Ovary (tissue), 9 donors: Measurements from ENCODE around the gene DUS4L. TPM values are rescaled to one million over a fixed set of nuclear protein-coding genes. Genes with fewer than 3 reads are reported as not detected.

Experiments
- DNase-seq, 5 donors: peaks; one replicate each; pipeline ENCODE4 v3.0.0-alpha.2; 2019 to 2020
- H3K27ac ChIP-seq, 2 donors: fragments of 200-600 bp; one replicate each; pipeline versions ENCODE4 v1.5.1 to v1.8.0; 2019 to 2022
- H3K27me3 ChIP-seq: fragments of 200-600 bp; one replicate; pipeline ENCODE4 v1.8.0; 2022
- H3K36me3 ChIP-seq: fragments of 200-600 bp; sonication (generic); one replicate; pipeline ENCODE4 v1.5.1; 2019
- H3K4me1 ChIP-seq: one replicate; pipeline ENCODE4 v1.8.1; 2013; ENCODE audit warnings: mild to moderate bottlenecking, moderate library complexity; ENCODE audit not compliant: insufficient read depth
- H3K4me3 ChIP-seq: fragments of 200-600 bp; sonication (generic); one replicate; pipeline ENCODE4 v1.5.1; 2017
- H3K9me3 ChIP-seq, 2 donors: fragments of 200-600 bp in 1 of 2; sonication (generic) in 1 of 2; one replicate each; pipeline versions ENCODE4 v1.5.1 to v1.8.1; 2013 to 2019; ENCODE audit warnings: mild to moderate bottlenecking in 1 of 2, moderate library complexity in 1 of 2
- CTCF ChIP-seq, 3 donors: fragments of 450-650 bp in 2 of 3; fragments of 200-600 bp in 1 of 3; IDR thresholded peaks; one replicate each; pipeline versions ENCODE4 v1.5.1 to v1.8.0; 2016 to 2022; ENCODE audit warnings: antibody characterized with exemption in 3 of 3, mild to moderate bottlenecking in 1 of 3
- EP300 ChIP-seq: sonication (generic); formaldehyde crosslinking; IDR thresholded peaks from one replicate; pipeline ENCODE4 v1.6.1; 2017; ENCODE audit warnings: antibody characterized with exemption
- POLR2A ChIP-seq: fragments of 450-650 bp; IDR thresholded peaks from one replicate; pipeline ENCODE4 v1.6.1; 2017; ENCODE audit warnings: antibody characterized with exemption, mild to moderate bottlenecking, moderate library complexity
- whole genome bisulfite sequencing, 3 donors: extraction: QIAGEN DNeasy Blood & Tissue Kit in 1 of 3; methylation state at CpG; one replicate each; pipeline versions ENCODE4 v1.1.5 to v1.1.7; 2013 to 2017; 5-methylcytosine and 5-hydroxymethylcytosine counted together
- intact Hi-C, 4 donors: fragments of 100-400 bp; cut with DNase I; formaldehyde crosslinking; loops; one replicate each; pipeline versions ENCODE4 v1.11.0 to v1.15.1; 2022 to 2023
- polyA plus RNA-seq, 2 donors: library from polyadenylated mRNA; stranded (reverse); fragments of 200-250 nt in 1 of 2; fragments of 350-450 nt in 1 of 2; fragmentation: Illumina TruSeq in 1 of 2; extraction: RNeasy Lipid Tissue Mini Kit (QIAGEN cat#74804) in 1 of 2; gene quantifications; one replicate each; pipeline ENCODE4 v1.2.3, GENCODE V29; 2013 to 2014
- total RNA-seq, 7 donors: library from RNA; depleted of rRNA in 2 of 7; stranded (reverse); fragments of >200 nt in 2 of 7; fragmentation: NEBNext Ultra II Directional in 3 of 7; extraction: Animal tissue kit (Norgen Biotek cat#: 25700) in 3 of 7; gene quantifications; one replicate each; pipeline versions ENCODE4 v1.1.0 to v1.2.4, GENCODE V29; 2016 to 2023
- donor health status: DM: no; HTN: no; CAD: no; lungs with moderate emphysema.
- donor health status: DM: no; HTN: no; CAD: no.
- donor health status: Bipolar disorder and iron deficiency.
- donor health status: DM: yes; HTN: yes; CAD: no.
- donor health status: DM: no; HTN: no; CAD: no.
- donor health status: DM: yes; HTN: yes; CAD: no.

Gene DUS4L
- total and polyA plus RNA-seq, 9 donors = 4.4 to 8.1 (median 5.2) TPM

DNA sequence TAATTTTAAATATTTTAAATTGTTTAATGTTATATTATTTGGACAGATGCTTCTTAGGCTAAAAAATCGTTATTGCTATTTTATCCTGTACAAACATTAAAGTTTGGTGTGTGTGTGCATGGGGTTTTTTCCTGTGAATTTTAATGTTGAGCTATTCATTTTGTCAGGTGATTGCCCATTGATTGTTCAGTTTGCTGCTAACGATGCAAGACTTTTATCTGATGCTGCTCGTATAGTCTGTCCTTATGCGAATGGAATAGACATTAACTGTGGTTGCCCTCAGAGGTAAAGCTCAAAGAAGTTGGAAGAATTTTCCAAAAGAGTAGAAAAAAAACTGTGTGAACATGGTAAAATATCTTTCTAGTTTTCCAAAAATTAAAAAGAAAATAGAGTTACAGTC is 9.8 kb downstream of the DUS4L start:
- TF ChIP-seq CTCF (IDR thresholded peaks at IDR 0.05) (no peak), POLR2A (no peak), EP300 (no peak)
- no peaks in the 10 kb centered on the region for H3K4me1 ChIP-seq
- intact Hi-C loops = no loop called here

GRCh38 chr7:107579554-107579884 is 15.7 kb downstream of the DUS4L start:
- H3K27me3 ChIP-seq = no peaks in the 10 kb centered on the region
- H3K36me3 ChIP-seq = no peaks in the 10 kb centered on the region
- H3K9me3 ChIP-seq = no peaks in the 10 kb centered on the region
- DNase-seq = no peak
- 1% methylated on average over 9 of the region's 9 CpGs for WGBS, 3 donors
- peak overlapping the region; percentile 41 to 88 for H3K27ac ChIP-seq
- H3K4me3 ChIP-seq = peak overlapping the region; percentile 81
- no peaks in the 10 kb centered on the region for H3K4me1 ChIP-seq
- no peak for TF ChIP-seq POLR2A
- no peak for TF ChIP-seq EP300
- TF ChIP-seq CTCF (IDR thresholded peaks at IDR 0.05) = no peak
- intact Hi-C loops = no loop called here

More for the DNA sequence above, 9.8 kb downstream of the DUS4L start:
- no peak overlapping the region for H3K27ac ChIP-seq
- H3K27me3 ChIP-seq = no peaks in the 10 kb centered on the region
- H3K4me3 ChIP-seq = no peak overlapping the region
- DNase-seq = no peak
- H3K9me3 ChIP-seq = no peaks in the 10 kb centered on the region
- no peaks in the 10 kb centered on the region for H3K36me3 ChIP-seq
- WGBS, 3 donors = 81 to 87% (median 84%) methylated on average over 4 of the region's 4 CpGs

DNA sequence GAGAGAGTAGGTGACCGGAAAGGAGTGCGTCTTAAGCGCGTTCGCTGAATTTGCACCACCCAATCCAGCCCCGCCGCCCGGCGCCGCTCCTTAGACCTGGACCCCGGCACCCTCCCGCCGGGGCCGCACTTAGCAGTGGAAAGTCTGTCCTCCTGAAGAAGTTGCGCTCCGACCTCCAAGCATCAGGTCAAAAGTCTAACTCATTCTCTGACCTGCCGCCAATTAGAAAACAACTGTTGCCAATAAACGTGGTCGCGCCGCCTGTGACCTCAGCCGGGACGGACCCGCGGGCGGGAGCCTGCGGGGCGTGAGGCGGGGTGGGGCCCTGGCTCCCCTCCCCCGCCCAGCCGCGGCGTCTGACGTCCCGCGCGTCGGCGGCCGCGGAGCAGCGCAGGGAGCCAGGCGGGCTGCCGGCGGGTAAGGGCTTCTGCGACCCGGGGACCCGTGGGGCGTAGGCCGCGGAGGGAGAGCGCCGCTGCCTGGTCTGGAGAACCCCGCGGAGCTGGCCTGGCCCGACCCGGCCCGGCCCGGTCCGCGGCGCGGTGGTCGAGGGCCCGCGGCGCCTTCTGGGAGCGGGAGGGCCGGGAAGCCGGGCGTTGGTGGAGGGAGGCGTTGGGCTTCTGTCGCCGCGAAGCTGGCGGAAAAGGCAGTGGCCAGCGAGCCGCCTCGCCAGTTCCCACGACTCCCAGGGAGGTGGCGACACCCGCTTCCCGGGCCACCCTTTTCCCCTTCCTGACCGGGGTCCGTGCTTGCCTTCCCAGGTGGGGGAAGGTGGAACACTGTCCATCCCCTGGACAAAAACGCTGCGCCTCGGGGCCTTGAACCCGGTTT is 16.3 kb downstream of the DUS4L start, which contains the start of gene BCAP29:
Gene BCAP29 (plus strand): TSS at position 362 of the 831 bp plus-strand sequence. CDS start 527 bp downstream, outside the sequence.
- Histone ChIP-seq H3K4me1 (no peaks in the 10 kb centered on the region), H3K9me3 (no peaks in the 10 kb centered on the region), H3K27me3 (no peaks in the 10 kb centered on the region), H3K36me3 (no peaks in the 10 kb centered on the region), H3K4me3 (peak within 1 kb of the TSS; percentile 81), H3K27ac (peak within 1 kb of the TSS; percentile 41 to 88)
- intact Hi-C loops = no loop called here
- peak; percentile 59 to 79 (median 71) for DNase-seq
- TF ChIP-seq EP300 = no peak
- peak; percentile 64 for TF ChIP-seq POLR2A
- peak in 2 of 3 donors; percentile 18 to 19 for TF ChIP-seq CTCF (IDR thresholded peaks at IDR 0.05)
- 0 to 1% (median 0%) methylated on average over 62 to 89 of the region's 89 CpGs for WGBS, 3 donors

DNA sequence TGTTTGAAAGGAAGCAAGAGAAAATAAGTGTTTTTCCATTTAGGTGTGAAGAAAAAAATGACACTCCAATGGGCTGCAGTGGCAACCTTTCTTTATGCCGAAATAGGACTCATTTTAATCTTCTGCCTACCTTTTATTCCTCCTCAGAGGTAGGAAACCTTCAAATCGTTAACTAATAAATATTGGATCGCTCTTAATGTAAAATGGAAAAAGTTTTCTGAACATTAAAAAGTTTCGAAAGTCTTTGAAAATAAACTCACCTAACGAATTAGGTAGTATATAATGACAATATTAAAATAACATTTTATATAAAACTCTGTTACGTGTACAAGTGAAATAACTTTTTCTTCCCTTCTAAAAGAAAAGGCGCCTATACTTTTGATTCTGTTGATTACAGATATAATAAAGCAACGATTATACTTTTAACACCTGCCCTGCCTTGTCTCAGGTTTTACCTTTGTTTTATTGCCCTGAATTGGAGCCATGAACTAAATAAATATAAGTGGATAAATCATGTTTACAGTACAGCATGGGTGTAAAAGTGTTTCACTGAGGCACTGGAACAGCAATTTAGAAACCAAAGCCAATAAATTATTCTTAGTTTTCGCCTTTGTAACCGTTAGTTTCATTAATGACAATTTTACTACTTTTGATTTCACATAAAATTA is 17.1 kb downstream of the DUS4L start:
- Histone ChIP-seq H3K4me3 (peak overlapping the region; percentile 81), H3K27me3 (no peaks in the 10 kb centered on the region), H3K36me3 (no peaks in the 10 kb centered on the region), H3K9me3 (no peaks in the 10 kb centered on the region), H3K27ac (peak overlapping the region; percentile 41 to 88), H3K4me1 (no peaks in the 10 kb centered on the region)
- peak in 1 of 3 donors; percentile 5 for TF ChIP-seq CTCF (IDR thresholded peaks at IDR 0.05)
- TF ChIP-seq EP300 = no peak
- 36 to 41% (median 38%) methylated on average over 10 of the region's 10 CpGs for WGBS, 3 donors
- intact Hi-C loops = no loop called here
- DNase-seq = no peak
